Cardiac fibroblast (primary cell): ENCODE data around the gene ITGA11.

ENCODE experiments used
- DNase-seq, 2 donors: peaks; one replicate each; pipeline versions ENCODE4 v3.0.0 to v3.0.0-alpha.2; 2010; ENCODE audit warnings: low read depth in 2 of 2
- H3K4me3 ChIP-seq, 2 donors: replicated peaks in 1 of 2; 1 replicate in 1 of 2; 2 replicates in 1 of 2; pipeline ENCODE4 v1.5.1; 2011; ENCODE audit warnings: low read depth in 2 of 2, low read length in 2 of 2, mild to moderate bottlenecking in 2 of 2, moderate library complexity in 1 of 2
- CTCF ChIP-seq: IDR thresholded peaks from one replicate; pipeline ENCODE4 v1.5.1; 2011; ENCODE audit warnings: low read depth, mild to moderate bottlenecking, low read length, inconsistent platforms

Gene ITGA11

GRCh38 chr15:68475449-68475848 is 43.5 kb upstream of the ITGA11 start:
- no peak overlapping the region for H3K4me3 ChIP-seq
- no peak for DNase-seq
- no peak for TF ChIP-seq CTCF

GRCh38 chr15:68471541-68471940 is 39.6 kb upstream of the ITGA11 start:
- TF ChIP-seq CTCF = no peak
- no peak overlapping the region for H3K4me3 ChIP-seq
- DNase-seq = no peak

- TF ChIP-seq CTCF = no peak
- DNase-seq = no peak
- H3K4me3 ChIP-seq = no peak overlapping the region
Observed at GRCh38 chr15:68470976-68471375, 39.0 kb upstream of the ITGA11 start.

- no peak overlapping the region for H3K4me3 ChIP-seq
- DNase-seq = no peak
- TF ChIP-seq CTCF = no peak
Observed at GRCh38 chr15:68470049-68470742, 38.2 kb upstream of the ITGA11 start.

- no peak for TF ChIP-seq CTCF
- DNase-seq = no peak
- no peak overlapping the region for H3K4me3 ChIP-seq
Observed at GRCh38 chr15:68469162-68470048, 37.4 kb upstream of the ITGA11 start.

GRCh38 chr15:68466876-68467275 is 34.9 kb upstream of the ITGA11 start:
- no peak for DNase-seq
- no peak for TF ChIP-seq CTCF
- no peak overlapping the region for H3K4me3 ChIP-seq
